ENCODE results near the gene SAT2. TPM values are rescaled to one million over a fixed set of nuclear protein-coding genes. Genes with fewer than 3 reads are reported as not detected.
A peak's percentile ranks its signal among the peaks of the same experiment; 100 is the strongest.

Gene SAT2
- total RNA-seq, 4 donors from 2014 or later, result 38.4 to 79.4 (median 60.4) TPM

DNA sequence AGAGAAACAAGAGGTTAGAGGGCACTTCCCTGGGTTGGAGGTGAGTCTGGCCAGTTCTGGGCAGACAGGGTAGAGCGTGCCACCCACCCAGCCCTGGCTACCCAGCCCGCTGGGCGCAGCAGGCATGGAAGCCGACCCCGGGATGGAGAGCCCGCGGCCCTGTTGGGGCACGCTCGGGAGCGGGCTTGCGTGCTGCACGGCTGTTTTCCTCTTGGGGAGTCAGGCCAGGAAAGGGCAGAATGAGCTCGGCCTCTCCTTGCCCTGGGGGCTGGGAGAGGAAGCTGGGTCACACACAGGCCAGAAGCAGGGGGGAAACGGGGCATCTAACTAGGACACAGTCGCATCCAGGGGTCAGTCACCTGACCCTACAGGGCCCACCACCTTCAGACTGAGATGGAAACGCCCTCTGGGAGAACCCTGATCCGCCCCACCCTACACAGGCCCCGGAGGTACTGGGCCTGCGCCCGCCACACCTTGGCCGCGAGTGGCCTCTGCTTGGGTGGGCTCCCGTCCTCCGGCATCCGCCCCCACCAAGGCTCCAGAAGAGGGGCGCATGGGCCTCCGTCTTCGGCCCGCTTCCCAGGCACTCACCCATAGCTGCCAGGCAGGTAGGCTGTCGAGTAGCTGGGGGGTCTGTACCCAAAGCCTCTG, 38.9 kb downstream of the SAT2 start:
- Histone ChIP-seq H3K4me1 (peaks cover 26 to 38% of the 10 kb centered on the region in 2 donors), H3K27ac (peak overlapping the region; percentile 64 to 81 (median 78)), H3K36me3 (peaks cover 0 to 50% of the 10 kb centered on the region in 2 donors), H3K27me3 (no peaks in the 10 kb centered on the region), H3K4me3 (peak overlapping the region; percentile 42 to 59 (median 50)), H3K9me3 (no peaks in the 10 kb centered on the region)
- DNase-seq, result no peak
- TF ChIP-seq, protein P1, sequence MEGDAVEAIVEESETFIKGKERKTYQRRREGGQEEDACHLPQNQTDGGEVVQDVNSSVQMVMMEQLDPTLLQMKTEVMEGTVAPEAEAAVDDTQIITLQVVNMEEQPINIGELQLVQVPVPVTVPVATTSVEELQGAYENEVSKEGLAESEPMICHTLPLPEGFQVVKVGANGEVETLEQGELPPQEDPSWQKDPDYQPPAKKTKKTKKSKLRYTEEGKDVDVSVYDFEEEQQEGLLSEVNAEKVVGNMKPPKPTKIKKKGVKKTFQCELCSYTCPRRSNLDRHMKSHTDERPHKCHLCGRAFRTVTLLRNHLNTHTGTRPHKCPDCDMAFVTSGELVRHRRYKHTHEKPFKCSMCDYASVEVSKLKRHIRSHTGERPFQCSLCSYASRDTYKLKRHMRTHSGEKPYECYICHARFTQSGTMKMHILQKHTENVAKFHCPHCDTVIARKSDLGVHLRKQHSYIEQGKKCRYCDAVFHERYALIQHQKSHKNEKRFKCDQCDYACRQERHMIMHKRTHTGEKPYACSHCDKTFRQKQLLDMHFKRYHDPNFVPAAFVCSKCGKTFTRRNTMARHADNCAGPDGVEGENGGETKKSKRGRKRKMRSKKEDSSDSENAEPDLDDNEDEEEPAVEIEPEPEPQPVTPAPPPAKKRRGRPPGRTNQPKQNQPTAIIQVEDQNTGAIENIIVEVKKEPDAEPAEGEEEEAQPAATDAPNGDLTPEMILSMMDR (IDR thresholded peaks at IDR 0.05 in 4 of 5, conservative IDR thresholded peaks at IDR 0.05 in 1 of 5), result no peak
- no peak for TF ChIP-seq POLR2A (IDR thresholded peaks at IDR 0.05)
- intact Hi-C loops (cut with DNase I; ENCODE audit: low total_unique reads), result loop anchor here (2.0 kb wide), 1 partner anchor 28 kb away; the partner anchor contains the start of gene SENP3
- no peak for ATAC-seq
- in situ Hi-C loops (cut with MboI; ENCODE audit: low sequenced_read_pairs in 4 of 4), result no loop called here

DNA sequence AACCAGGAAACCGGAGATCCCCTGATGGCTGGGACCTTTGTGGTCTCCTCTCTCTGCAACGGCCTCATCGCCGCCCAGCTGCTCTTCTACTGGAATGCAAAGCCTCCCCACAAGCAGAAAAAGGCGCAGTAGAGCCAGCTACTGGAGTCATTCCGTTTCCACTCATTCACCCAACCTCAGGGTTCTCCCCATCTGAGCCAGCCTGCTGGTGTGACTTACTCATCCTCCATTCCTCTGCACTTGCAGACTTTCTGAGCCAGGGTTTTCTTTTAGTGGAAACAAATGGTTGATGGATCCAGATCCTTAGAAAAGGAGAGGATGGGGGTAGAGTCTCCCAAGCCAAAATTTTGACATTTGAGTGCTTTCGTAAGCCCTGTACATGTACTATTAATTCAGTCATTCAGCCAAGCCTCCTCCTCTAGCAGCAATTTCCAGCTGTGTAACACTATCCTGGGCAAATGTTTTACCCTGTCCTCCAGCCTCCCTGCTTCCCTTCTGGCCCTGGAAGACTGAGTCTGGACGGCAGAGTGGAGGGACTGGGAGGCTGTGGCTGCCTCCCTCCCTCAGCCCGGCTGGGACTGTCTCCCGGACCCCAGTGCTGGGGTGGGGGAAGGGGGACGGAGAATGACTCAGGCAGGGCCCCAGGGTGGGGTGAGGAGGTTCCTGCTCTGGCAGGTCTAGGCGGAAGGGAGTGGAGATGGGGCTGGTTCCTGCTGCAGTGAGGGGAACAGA, 40.0 kb downstream of the SAT2 start:
- H3K4me1 ChIP-seq, result peaks cover 34 to 45% of the 10 kb centered on the region in 2 donors
- H3K27me3 ChIP-seq, result no peaks in the 10 kb centered on the region
- peaks cover 0 to 40% of the 10 kb centered on the region in 2 donors for H3K36me3 ChIP-seq
- H3K9me3 ChIP-seq, result no peaks in the 10 kb centered on the region
- DNase-seq (no peak), ATAC-seq (no peak)
- intact Hi-C loops (cut with DNase I; ENCODE audit: low total_unique reads) (loop anchor here (2.0 kb wide), 1 partner anchor 27 kb away; the partner anchor contains the start of gene SENP3), in situ Hi-C loops (cut with MboI; ENCODE audit: low sequenced_read_pairs in 4 of 4) (no loop called here)
- TF ChIP-seq, protein P1 (IDR thresholded peaks at IDR 0.05 in 4 of 5, conservative IDR thresholded peaks at IDR 0.05 in 1 of 5), result no peak
- no peak for TF ChIP-seq POLR2A (IDR thresholded peaks at IDR 0.05)
- peak overlapping the region in 3 of 4 donors; percentile 37 to 81 (median 81) for H3K27ac ChIP-seq
- no peak overlapping the region for H3K4me3 ChIP-seq

DNA sequence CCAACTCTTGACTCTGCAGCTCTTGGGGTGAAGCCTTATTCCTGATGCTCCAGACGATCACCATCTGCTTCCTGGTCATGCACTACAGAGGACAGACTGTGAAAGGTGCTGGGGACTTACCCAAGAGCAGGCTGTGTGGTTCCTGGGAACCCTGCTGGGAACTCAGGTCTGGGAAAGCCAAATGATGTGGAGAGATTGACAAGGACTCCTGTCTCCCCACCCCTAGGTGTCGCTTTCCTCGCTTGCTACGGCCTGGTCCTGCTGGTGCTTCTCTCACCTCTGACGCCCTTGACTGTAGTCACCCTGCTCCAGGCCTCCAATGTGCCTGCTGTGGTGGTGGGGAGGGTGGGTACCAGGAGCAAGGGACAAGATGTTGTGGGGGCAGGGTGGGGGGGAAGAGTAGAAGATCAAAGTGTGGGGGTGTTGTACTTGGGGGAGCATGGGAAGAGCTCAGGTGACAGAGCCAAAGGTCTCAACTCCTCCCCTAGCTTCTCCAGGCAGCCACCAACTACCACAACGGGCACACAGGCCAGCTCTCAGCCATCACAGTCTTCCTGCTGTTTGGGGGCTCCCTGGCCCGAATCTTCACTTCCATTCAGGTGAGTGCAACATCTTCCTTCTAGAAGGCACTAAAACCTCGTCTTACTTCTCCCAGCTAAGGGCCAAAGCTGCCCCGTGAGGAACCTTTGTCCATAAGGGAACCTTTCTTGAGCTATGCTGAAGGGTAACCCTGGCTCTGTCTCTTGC, 40.8 kb downstream of the SAT2 start:
- Histone ChIP-seq H3K27ac (peak overlapping the region in 3 of 4 donors; percentile 2 to 62 (median 20)), H3K36me3 (peaks cover 0 to 32% of the 10 kb centered on the region in 2 donors), H3K27me3 (no peaks in the 10 kb centered on the region), H3K4me3 (no peak overlapping the region), H3K4me1 (peaks cover 42 to 53% of the 10 kb centered on the region in 2 donors), H3K9me3 (no peaks in the 10 kb centered on the region)
- no peak for TF ChIP-seq POLR2A (IDR thresholded peaks at IDR 0.05)
- TF ChIP-seq, protein P1 (IDR thresholded peaks at IDR 0.05 in 4 of 5, conservative IDR thresholded peaks at IDR 0.05 in 1 of 5), result peak in 1 of 5 experiments; percentile 13
- in situ Hi-C loops (cut with MboI; ENCODE audit: low sequenced_read_pairs in 4 of 4) (no loop called here), intact Hi-C loops (cut with DNase I; ENCODE audit: low total_unique reads) (no loop called here)
- DNase-seq (peak in 1 of 2 donors; percentile 52), ATAC-seq (no peak)

DNA sequence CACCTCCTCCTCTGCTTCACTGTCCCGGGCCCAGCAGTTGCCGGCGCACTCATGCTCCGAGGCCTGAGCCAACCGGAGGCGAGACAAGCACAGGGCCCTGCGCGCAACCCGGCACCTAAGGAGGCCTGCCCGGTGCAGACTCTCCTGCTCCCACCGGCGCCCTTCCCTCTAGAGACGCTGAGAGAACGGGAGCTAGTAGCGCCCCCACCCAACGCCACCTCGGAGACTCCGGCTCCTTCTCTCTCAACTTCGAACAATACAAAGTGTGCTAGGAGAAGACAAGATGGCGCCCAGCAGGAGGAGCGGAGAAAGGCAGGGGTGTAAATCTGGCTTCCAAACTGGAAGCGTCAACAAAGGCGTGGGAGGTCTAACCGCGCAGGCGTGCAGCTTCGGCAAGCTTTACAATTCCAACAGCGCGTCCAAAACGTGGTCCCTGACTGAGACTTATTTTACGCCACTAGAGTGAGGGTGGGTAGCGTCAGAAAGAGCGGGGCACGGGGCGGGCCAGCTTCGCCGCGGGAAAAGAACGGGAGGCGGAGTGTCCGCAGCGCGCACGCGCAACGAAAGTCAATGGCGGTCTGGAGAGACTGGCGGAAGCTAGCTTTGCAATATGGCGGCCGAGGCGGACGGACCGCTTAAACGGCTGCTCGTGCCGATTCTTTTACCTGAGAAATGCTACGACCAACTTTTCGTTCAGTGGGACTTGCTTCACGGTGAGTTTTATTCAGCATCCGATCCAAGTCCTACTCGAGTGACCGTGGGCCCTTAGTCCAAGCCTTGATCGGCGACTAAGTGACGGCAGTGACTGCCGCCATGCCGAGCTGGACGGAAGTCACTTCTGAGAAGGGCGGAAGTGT, 44.1 kb downstream of the SAT2 start, which contains the start of gene MPDU1:
MPDU1 (plus strand) TSS at position 600 of the 857 bp plus-strand sequence; CDS start at position 611, 11 bp downstream.
- peak; percentile 95 to 97 for DNase-seq
- TF ChIP-seq, protein P1 (IDR thresholded peaks at IDR 0.05 in 4 of 5, conservative IDR thresholded peaks at IDR 0.05 in 1 of 5), result no peak
- peak; percentile 54 to 73 for TF ChIP-seq POLR2A (IDR thresholded peaks at IDR 0.05)
- intact Hi-C loops (cut with DNase I; ENCODE audit: low total_unique reads), result no loop called here
- Histone ChIP-seq H3K36me3 (peaks cover 0 to 24% of the 10 kb centered on the region in 2 donors), H3K4me3 (peak within 1 kb of the TSS; percentile 67 to 84 (median 68)), H3K27me3 (no peaks in the 10 kb centered on the region), H3K4me1 (peaks cover 56 to 59% of the 10 kb centered on the region in 2 donors), H3K27ac (peak within 1 kb of the TSS; percentile 98 to 100 (median 99)), H3K9me3 (no peaks in the 10 kb centered on the region)
- in situ Hi-C loops (cut with MboI; ENCODE audit: low sequenced_read_pairs in 4 of 4), result no loop called here
- peak; percentile 87 for ATAC-seq

Data from gastrocnemius medialis (tissue), 4 donors.